Mesenchymal stem cell (in vitro differentiated cells and primary cell): ENCODE results near the gene TLL1.

Experiments used
- DNase-seq: peaks from one replicate; pipeline ENCODE4 v3.0.0-alpha.2; 2013
- H2AFZ ChIP-seq: one replicate; pipeline ENCODE4 v1.6.1; 2013; ENCODE audit warnings: low read depth, mild to moderate bottlenecking, control low read depth, inconsistent platforms, low read length, moderate library complexity
- H2AK5ac ChIP-seq: 2 replicates; pipeline ENCODE4 v1.6.1; 2013; ENCODE audit warnings: low read length, moderate library complexity, mild to moderate bottlenecking, inconsistent platforms; ENCODE audit not compliant: severe bottlenecking
- H2BK120ac ChIP-seq: one replicate; pipeline ENCODE4 v1.6.1; 2013; ENCODE audit warnings: low read depth, mild to moderate bottlenecking, inconsistent platforms, low read length, moderate library complexity
- H2BK12ac ChIP-seq, 2 experiments: one replicate each; pipeline ENCODE4 v1.6.1; 2013; ENCODE audit warnings: inconsistent platforms in 2 of 2, low read length in 2 of 2, mild to moderate bottlenecking in 2 of 2, moderate library complexity in 2 of 2, control low read depth in 1 of 2
- H2BK15ac ChIP-seq: one replicate; pipeline ENCODE4 v1.6.1; 2013; ENCODE audit warnings: mild to moderate bottlenecking, low read depth, inconsistent platforms; ENCODE audit not compliant: poor library complexity, severe bottlenecking
- H2BK5ac ChIP-seq: 2 replicates; pipeline ENCODE4 v1.6.1; 2013; ENCODE audit warnings: low read depth, mild to moderate bottlenecking, low read length, control low read depth, inconsistent platforms; ENCODE audit not compliant: poor library complexity, severe bottlenecking
- H3K14ac ChIP-seq, 2 experiments: one replicate each; pipeline ENCODE4 v1.6.1; 2013; ENCODE audit warnings: inconsistent platforms in 2 of 2, low read length in 2 of 2, control low read depth in 1 of 2, mild to moderate bottlenecking in 1 of 2, moderate library complexity in 1 of 2
- H3K18ac ChIP-seq, 2 experiments: one replicate each; pipeline ENCODE4 v1.6.1; 2013; ENCODE audit warnings: inconsistent platforms in 2 of 2, low read length in 2 of 2, control low read depth in 1 of 2, low read depth in 1 of 2, mild to moderate bottlenecking in 1 of 2
- H3K23ac ChIP-seq, 2 experiments: one replicate each; pipeline ENCODE4 v1.6.1; 2013; ENCODE audit warnings: inconsistent platforms in 2 of 2, low read length in 2 of 2, mild to moderate bottlenecking in 2 of 2, moderate library complexity in 2 of 2, control low read depth in 1 of 2
- H3K27ac ChIP-seq: 2 replicates; pipeline ENCODE4 v1.5.1; 2013; ENCODE audit warnings: mild to moderate bottlenecking, moderate library complexity, low read length, control low read depth, inconsistent platforms; ENCODE audit not compliant: poor library complexity, severe bottlenecking
- H3K27me3 ChIP-seq, 2 experiments: 2 replicates each; pipeline versions ENCODE4 v1.6.1 to v1.7.0; 2013; ENCODE audit warnings: low read length in 2 of 2, mild to moderate bottlenecking in 2 of 2, moderate library complexity in 2 of 2, control low read depth in 1 of 2, inconsistent platforms in 1 of 2; ENCODE audit not compliant: control insufficient read depth in 1 of 2, insufficient read depth in 1 of 2
- H3K36me3 ChIP-seq, 2 experiments: 2 replicates each; pipeline versions ENCODE4 v1.6.1 to v1.7.0; 2013; ENCODE audit warnings: low read length in 2 of 2, control low read depth in 1 of 2, inconsistent platforms in 1 of 2, low read depth in 1 of 2, mild to moderate bottlenecking in 1 of 2; ENCODE audit not compliant: insufficient read depth in 2 of 2, control insufficient read depth in 1 of 2
- H3K4ac ChIP-seq, 2 experiments: one replicate each; pipeline ENCODE4 v1.6.1; 2013; ENCODE audit warnings: inconsistent platforms in 2 of 2, low read length in 2 of 2, mild to moderate bottlenecking in 2 of 2, moderate library complexity in 2 of 2, control low read depth in 1 of 2, low read depth in 1 of 2
- H3K4me1 ChIP-seq: 2 replicates; pipeline ENCODE4 v1.6.1; 2013; ENCODE audit warnings: low read depth, low read length, control low read depth; ENCODE audit not compliant: control insufficient read depth, insufficient read depth
- H3K4me2 ChIP-seq: 2 replicates; pipeline ENCODE4 v1.6.1; 2013; ENCODE audit warnings: low read length, mild to moderate bottlenecking, inconsistent platforms; ENCODE audit not compliant: poor library complexity, severe bottlenecking
- H3K4me3 ChIP-seq, 2 experiments: 2 replicates each; pipeline versions ENCODE4 v1.5.1 to v1.7.0; 2013; ENCODE audit warnings: low read length in 2 of 2, mild to moderate bottlenecking in 2 of 2, control low read depth in 1 of 2, low read depth in 1 of 2; ENCODE audit not compliant: insufficient read depth in 1 of 2
- H3K79me1 ChIP-seq: replicated peaks from 2 replicates; pipeline ENCODE4 v1.6.1; 2013; ENCODE audit warnings: mild to moderate bottlenecking, control low read depth, low read length, inconsistent platforms; ENCODE audit not compliant: poor library complexity, severe bottlenecking
- H3K9ac ChIP-seq: 2 replicates; pipeline ENCODE4 v1.7.0; 2013; ENCODE audit warnings: mild to moderate bottlenecking, low read length, moderate library complexity
- H3K9me3 ChIP-seq: 2 replicates; pipeline ENCODE4 v1.7.0; 2013; ENCODE audit warnings: mild to moderate bottlenecking, low read length; ENCODE audit not compliant: control insufficient read depth
- H4K8ac ChIP-seq: one replicate; pipeline ENCODE4 v1.6.1; 2013; ENCODE audit warnings: inconsistent platforms, mild to moderate bottlenecking, low read length, moderate library complexity
- H4K91ac ChIP-seq: one replicate; pipeline ENCODE4 v1.6.1; 2013; ENCODE audit warnings: mild to moderate bottlenecking, low read length, inconsistent platforms
- WGBS: methylation state at CpG from one replicate; pipeline ENCODE4 v1.1.7; 2013; ENCODE audit warnings: mixed read lengths; 5-methylcytosine and 5-hydroxymethylcytosine counted together

The TLL1 gene

GRCh38 chr4:165965503-165965902 lies 92.5 kb downstream of the TLL1 start:
- no peak overlapping the region for H2BK12ac ChIP-seq

GRCh38 chr4:165966833-165967232 lies 93.8 kb downstream of the TLL1 start:
- H2BK5ac ChIP-seq = no peak overlapping the region
- WGBS = 87% methylated on average over 8 of the region's 8 CpGs
- H3K9me3 ChIP-seq = peaks cover 9% of the 10 kb centered on the region
- no peak overlapping the region for H3K23ac ChIP-seq
- no peak overlapping the region for H4K8ac ChIP-seq
- H2BK15ac ChIP-seq = no peak overlapping the region
- no peak overlapping the region for H2BK12ac ChIP-seq
- no peak overlapping the region for H3K18ac ChIP-seq
- no peaks in the 10 kb centered on the region for H3K36me3 ChIP-seq
- no peaks in the 10 kb centered on the region for H3K79me1 ChIP-seq
- no peak for DNase-seq
- no peak overlapping the region for H2BK120ac ChIP-seq
- H3K4me1 ChIP-seq = no peaks in the 10 kb centered on the region
- no peak overlapping the region for H3K9ac ChIP-seq
- H4K91ac ChIP-seq = no peak overlapping the region
- H3K4me3 ChIP-seq = no peak overlapping the region
- no peak overlapping the region for H3K14ac ChIP-seq
- H3K27ac ChIP-seq = no peak overlapping the region
- no peaks in the 10 kb centered on the region for H3K27me3 ChIP-seq
- H3K4me2 ChIP-seq = no peak overlapping the region
- no peak overlapping the region for H2AK5ac ChIP-seq
- H2AFZ ChIP-seq = no peak overlapping the region
- H3K4ac ChIP-seq = no peak overlapping the region

More at GRCh38 chr4:165965503-165965902, 92.5 kb downstream of the TLL1 start:
- Histone ChIP-seq H3K9me3 (peaks cover 12% of the 10 kb centered on the region), H2BK5ac (no peak overlapping the region), H3K4me1 (no peaks in the 10 kb centered on the region), H3K9ac (no peak overlapping the region), H3K23ac (no peak overlapping the region), H3K79me1 (no peaks in the 10 kb centered on the region), H3K27me3 (no peaks in the 10 kb centered on the region), H2BK15ac (no peak overlapping the region), H4K8ac (no peak overlapping the region), H3K4ac (no peak overlapping the region), H3K27ac (no peak overlapping the region), H3K36me3 (no peaks in the 10 kb centered on the region), H2AK5ac (no peak overlapping the region), H3K18ac (no peak overlapping the region), H2BK120ac (no peak overlapping the region), H3K4me2 (no peak overlapping the region), H2AFZ (no peak overlapping the region), H3K4me3 (no peak overlapping the region), H4K91ac (no peak overlapping the region), H3K14ac (no peak overlapping the region)
- WGBS = 100% methylated on average over 1 of the region's 2 CpGs
- DNase-seq = no peak

GRCh38 chr4:165967486-165967885 lies 94.4 kb downstream of the TLL1 start:
- H3K18ac ChIP-seq = no peak overlapping the region
- H3K4me2 ChIP-seq = no peak overlapping the region
- no peak overlapping the region for H2BK15ac ChIP-seq
- no peak overlapping the region for H4K91ac ChIP-seq
- no peak for DNase-seq
- no peak overlapping the region for H3K4me3 ChIP-seq
- H3K4me1 ChIP-seq = no peaks in the 10 kb centered on the region
- H4K8ac ChIP-seq = no peak overlapping the region
- no peak overlapping the region for H3K23ac ChIP-seq
- peaks cover 9% of the 10 kb centered on the region for H3K9me3 ChIP-seq
- no peak overlapping the region for H2AK5ac ChIP-seq
- no peak overlapping the region for H2BK5ac ChIP-seq
- no peaks in the 10 kb centered on the region for H3K27me3 ChIP-seq
- H2BK120ac ChIP-seq = no peak overlapping the region
- no peak overlapping the region for H2BK12ac ChIP-seq
- H3K79me1 ChIP-seq = no peaks in the 10 kb centered on the region
- 94% methylated on average over 2 of the region's 2 CpGs for WGBS
- H3K36me3 ChIP-seq = no peaks in the 10 kb centered on the region
- H3K14ac ChIP-seq = no peak overlapping the region
- H3K9ac ChIP-seq = no peak overlapping the region
- H3K4ac ChIP-seq = no peak overlapping the region
- H3K27ac ChIP-seq = no peak overlapping the region
- H2AFZ ChIP-seq = no peak overlapping the region

GRCh38 chr4:165970703-165971420 lies 97.8 kb downstream of the TLL1 start:
- H3K18ac ChIP-seq = no peak overlapping the region
- peaks cover 3% of the 10 kb centered on the region for H3K9me3 ChIP-seq
- no peak overlapping the region for H3K4ac ChIP-seq
- H3K14ac ChIP-seq = no peak overlapping the region
- H3K79me1 ChIP-seq = no peaks in the 10 kb centered on the region
- WGBS = 83% methylated on average over 4 of the region's 4 CpGs
- no peak overlapping the region for H2BK5ac ChIP-seq
- H2AFZ ChIP-seq = no peak overlapping the region
- no peak overlapping the region for H2BK15ac ChIP-seq
- H3K27ac ChIP-seq = no peak overlapping the region
- DNase-seq = no peak
- H3K4me3 ChIP-seq = no peak overlapping the region
- no peak overlapping the region for H3K4me2 ChIP-seq
- H3K9ac ChIP-seq = no peak overlapping the region
- no peak overlapping the region for H2AK5ac ChIP-seq
- no peak overlapping the region for H2BK120ac ChIP-seq
- no peak overlapping the region for H4K91ac ChIP-seq
- no peak overlapping the region for H2BK12ac ChIP-seq
- no peaks in the 10 kb centered on the region for H3K27me3 ChIP-seq
- no peak overlapping the region for H3K23ac ChIP-seq
- H3K4me1 ChIP-seq = peaks cover 3% of the 10 kb centered on the region
- H3K36me3 ChIP-seq = no peaks in the 10 kb centered on the region
- no peak overlapping the region for H4K8ac ChIP-seq
